Neural progenitor cell (in vitro differentiated cells): ENCODE data around the gene ZIC4. TPM values are rescaled to one million over a fixed set of nuclear protein-coding genes. Genes with fewer than 3 reads are reported as not detected.
A peak's percentile ranks its signal among the peaks of the same experiment; 100 is the strongest.

Experiments
- DNase-seq: peaks from one replicate; pipeline ENCODE4 v3.0.0-alpha.2; 2016; ENCODE audit warnings: low spot score
- H2AFZ ChIP-seq: fragments of 200-600 bp; sonication (generic); replicated peaks from 2 replicates; pipeline ENCODE4 v1.6.1; 2016; ENCODE audit warnings: antibody characterized with exemption
- H3F3A ChIP-seq: fragments of 200-600 bp; sonication (generic); 2 replicates; pipeline ENCODE4 v1.6.1; 2016; ENCODE audit warnings: antibody characterized with exemption, low read depth
- H3K27ac ChIP-seq: fragments of 200-600 bp; sonication (generic); 2 replicates; pipeline ENCODE4 v1.5.1; 2016; ENCODE audit warnings: mild to moderate bottlenecking
- H3K27me3 ChIP-seq: fragments of 200-600 bp; sonication (generic); 2 replicates; pipeline ENCODE4 v1.6.1; 2016; ENCODE audit warnings: mild to moderate bottlenecking, moderate library complexity
- H3K36me3 ChIP-seq: fragments of 200-600 bp; sonication (generic); 2 replicates; pipeline ENCODE4 v1.5.1; 2016
- H3K4me1 ChIP-seq: fragments of 200-600 bp; sonication (generic); 2 replicates; pipeline ENCODE4 v1.6.1; 2016; ENCODE audit warnings: mixed run types
- H3K4me2 ChIP-seq: fragments of 200-600 bp; sonication (generic); 2 replicates; pipeline ENCODE4 v1.6.1; 2016
- H3K4me3 ChIP-seq: fragments of 200-600 bp; sonication (generic); 2 replicates; pipeline ENCODE4 v1.5.1; 2016
- H3K79me2 ChIP-seq: fragments of 200-600 bp; sonication (generic); 2 replicates; pipeline ENCODE4 v1.6.1; 2016; ENCODE audit warnings: low read depth
- H3K9ac ChIP-seq: fragments of 200-600 bp; sonication (generic); 2 replicates; pipeline ENCODE4 v1.6.1; 2016
- H3K9me3 ChIP-seq: fragments of 200-600 bp; sonication (generic); 2 replicates; pipeline ENCODE4 v1.5.1; 2016; ENCODE audit warnings: low read depth
- H4K20me1 ChIP-seq: fragments of 200-600 bp; sonication (generic); 2 replicates; pipeline ENCODE4 v1.6.1; 2016; ENCODE audit warnings: low read depth
- H3K27ac Mint-ChIP-seq: 3 replicates; pipeline ENCODE4 v1.8.0; 2021; ENCODE audit warnings: mixed read lengths
- H3K27me3 Mint-ChIP-seq: 2 replicates; pipeline ENCODE4 v1.8.0; 2022; ENCODE audit warnings: low read depth, mild to moderate bottlenecking, inconsistent platforms, moderate library complexity, mixed read lengths; ENCODE audit not compliant: insufficient read depth
- H3K36me3 Mint-ChIP-seq: 3 replicates; pipeline ENCODE4 v1.8.0; 2021; ENCODE audit warnings: mixed read lengths
- H3K4me1 Mint-ChIP-seq: 3 replicates; pipeline ENCODE4 v1.8.0; 2021; ENCODE audit warnings: mixed read lengths
- H3K4me3 Mint-ChIP-seq: 3 replicates; pipeline ENCODE4 v1.8.0; 2021; ENCODE audit warnings: mild to moderate bottlenecking, moderate library complexity, mixed read lengths
- H3K9me3 Mint-ChIP-seq: 3 replicates; pipeline ENCODE4 v1.8.0; 2020; ENCODE audit warnings: mixed read lengths
- EZH2 ChIP-seq: fragments of 200-600 bp; sonication (generic); IDR thresholded peaks from 2 replicates; pipeline ENCODE4 v1.6.1; 2017; ENCODE audit warnings: antibody characterized with exemption, mild to moderate bottlenecking, moderate library complexity
- EZH2phosphoT487 ChIP-seq: fragments of 200-600 bp; sonication (generic); IDR thresholded peaks from 2 replicates; pipeline ENCODE4 v1.6.1; 2017; ENCODE audit warnings: antibody characterized with exemption
- total RNA-seq: library from RNA; depleted of rRNA; stranded (reverse); fragments of >200 nt; gene quantifications from 2 replicates; pipeline ENCODE4 v1.2.3, GENCODE V29; 2015; ENCODE audit warnings: low replicate concordance
- TF ChIP-seq, protein P1 (sequence below): fragments of 200-600 bp; sonication (generic); IDR thresholded peaks from 2 replicates; pipeline ENCODE4 v1.5.1; 2017; ENCODE audit warnings: antibody characterized with exemption, mild to moderate bottlenecking

ZIC4 gene
- total RNA-seq, 1 donor from 2014 or later = 0.64 TPM

DNA sequence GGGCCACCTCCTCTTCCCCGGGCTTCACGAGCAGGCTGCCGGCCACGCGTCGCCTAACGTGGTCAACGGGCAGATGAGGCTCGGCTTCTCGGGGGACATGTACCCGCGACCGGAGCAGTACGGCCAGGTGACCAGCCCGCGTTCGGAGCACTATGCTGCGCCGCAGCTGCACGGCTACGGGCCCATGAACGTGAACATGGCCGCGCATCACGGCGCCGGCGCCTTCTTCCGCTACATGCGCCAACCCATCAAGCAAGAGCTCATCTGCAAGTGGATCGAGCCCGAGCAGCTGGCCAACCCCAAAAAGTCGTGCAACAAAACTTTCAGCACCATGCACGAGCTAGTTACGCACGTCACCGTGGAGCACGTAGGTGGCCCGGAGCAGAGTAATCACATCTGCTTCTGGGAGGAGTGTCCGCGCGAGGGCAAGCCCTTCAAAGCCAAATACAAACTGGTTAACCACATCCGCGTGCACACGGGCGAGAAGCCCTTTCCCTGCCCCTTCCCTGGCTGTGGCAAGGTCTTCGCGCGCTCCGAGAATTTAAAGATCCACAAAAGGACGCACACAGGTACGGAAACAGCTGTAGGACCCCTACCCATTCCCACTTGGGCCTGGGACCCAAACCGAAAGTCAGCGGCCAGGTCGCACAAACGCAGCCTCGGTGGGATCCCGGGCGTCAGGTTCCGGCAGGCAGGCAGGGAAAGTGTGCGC lies 4.3 kb upstream of the ZIC4 start:
- peaks cover 100% of the 10 kb centered on the region for H3K27me3 ChIP-seq
- H3K4me1 ChIP-seq = peaks cover 16% of the 10 kb centered on the region
- Mint-ChIP-seq H3K36me3 (peaks cover 55% of the 10 kb centered on the region), H3K27me3 (peaks cover 60% of the 10 kb centered on the region), H3K4me1 (peaks cover 39% of the 10 kb centered on the region), H3K4me3 (peak overlapping the region; percentile 99), H3K27ac (peak overlapping the region; percentile 99), H3K9me3 (peaks cover 24% of the 10 kb centered on the region)
- H4K20me1 ChIP-seq = peaks cover 98% of the 10 kb centered on the region
- no peaks in the 10 kb centered on the region for H3K36me3 ChIP-seq
- H3K27ac ChIP-seq = no peak overlapping the region
- TF ChIP-seq EZH2 (peak; percentile 92), EZH2phosphoT487 (peak; percentile 92)
- TF ChIP-seq, protein P1, sequence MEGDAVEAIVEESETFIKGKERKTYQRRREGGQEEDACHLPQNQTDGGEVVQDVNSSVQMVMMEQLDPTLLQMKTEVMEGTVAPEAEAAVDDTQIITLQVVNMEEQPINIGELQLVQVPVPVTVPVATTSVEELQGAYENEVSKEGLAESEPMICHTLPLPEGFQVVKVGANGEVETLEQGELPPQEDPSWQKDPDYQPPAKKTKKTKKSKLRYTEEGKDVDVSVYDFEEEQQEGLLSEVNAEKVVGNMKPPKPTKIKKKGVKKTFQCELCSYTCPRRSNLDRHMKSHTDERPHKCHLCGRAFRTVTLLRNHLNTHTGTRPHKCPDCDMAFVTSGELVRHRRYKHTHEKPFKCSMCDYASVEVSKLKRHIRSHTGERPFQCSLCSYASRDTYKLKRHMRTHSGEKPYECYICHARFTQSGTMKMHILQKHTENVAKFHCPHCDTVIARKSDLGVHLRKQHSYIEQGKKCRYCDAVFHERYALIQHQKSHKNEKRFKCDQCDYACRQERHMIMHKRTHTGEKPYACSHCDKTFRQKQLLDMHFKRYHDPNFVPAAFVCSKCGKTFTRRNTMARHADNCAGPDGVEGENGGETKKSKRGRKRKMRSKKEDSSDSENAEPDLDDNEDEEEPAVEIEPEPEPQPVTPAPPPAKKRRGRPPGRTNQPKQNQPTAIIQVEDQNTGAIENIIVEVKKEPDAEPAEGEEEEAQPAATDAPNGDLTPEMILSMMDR = no peak
- H3K9ac ChIP-seq = no peak overlapping the region
- H2AFZ ChIP-seq = no peak overlapping the region
- peak overlapping the region; percentile 67 for H3K4me2 ChIP-seq
- peak; percentile 34 for DNase-seq
- H3F3A ChIP-seq = peaks cover 47% of the 10 kb centered on the region
- no peak overlapping the region for H3K4me3 ChIP-seq
- H3K9me3 ChIP-seq = no peaks in the 10 kb centered on the region
- no peaks in the 10 kb centered on the region for H3K79me2 ChIP-seq

DNA sequence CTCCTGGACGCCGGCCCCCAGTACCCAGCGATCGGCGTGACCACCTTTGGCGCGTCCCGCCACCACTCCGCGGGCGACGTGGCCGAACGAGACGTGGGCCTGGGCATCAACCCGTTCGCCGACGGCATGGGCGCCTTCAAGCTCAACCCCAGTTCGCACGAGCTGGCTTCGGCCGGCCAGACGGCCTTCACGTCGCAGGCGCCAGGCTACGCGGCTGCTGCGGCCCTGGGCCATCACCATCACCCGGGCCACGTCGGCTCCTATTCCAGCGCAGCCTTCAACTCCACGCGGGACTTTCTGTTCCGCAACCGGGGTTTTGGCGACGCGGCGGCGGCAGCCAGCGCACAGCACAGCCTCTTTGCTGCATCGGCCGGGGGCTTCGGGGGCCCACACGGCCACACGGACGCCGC lies 3.8 kb upstream of the ZIC4 start:
- peaks cover 42% of the 10 kb centered on the region for H3F3A ChIP-seq
- peaks cover 100% of the 10 kb centered on the region for H3K27me3 ChIP-seq
- H3K4me3 ChIP-seq = peak overlapping the region; percentile 37
- peaks cover 98% of the 10 kb centered on the region for H4K20me1 ChIP-seq
- Mint-ChIP-seq H3K36me3 (peaks cover 50% of the 10 kb centered on the region), H3K9me3 (peaks cover 24% of the 10 kb centered on the region), H3K27me3 (peaks cover 61% of the 10 kb centered on the region), H3K4me1 (peaks cover 39% of the 10 kb centered on the region), H3K27ac (no peak overlapping the region), H3K4me3 (peak overlapping the region; percentile 99)
- no peaks in the 10 kb centered on the region for H3K79me2 ChIP-seq
- peaks cover 19% of the 10 kb centered on the region for H3K4me1 ChIP-seq
- H3K27ac ChIP-seq = no peak overlapping the region
- H2AFZ ChIP-seq = no peak overlapping the region
- H3K36me3 ChIP-seq = no peaks in the 10 kb centered on the region
- peak overlapping the region; percentile 67 for H3K4me2 ChIP-seq
- TF ChIP-seq EZH2phosphoT487 = peak; percentile 97
- TF ChIP-seq, protein P1 = no peak
- TF ChIP-seq EZH2 = peak; percentile 83
- H3K9me3 ChIP-seq = no peaks in the 10 kb centered on the region
- peak; percentile 47 for DNase-seq
- H3K9ac ChIP-seq = no peak overlapping the region

GRCh38 chr3:147409143-147410115 lies 3.1 kb upstream of the ZIC4 start, which contains the start of gene ZIC1:
Gene ZIC1 (plus strand): TSS chr3:147409365. CDS start chr3:147410113, 748 bp downstream.
- Histone ChIP-seq H2AFZ (no peak within 1 kb of the TSS), H3K9ac (no peak within 1 kb of the TSS), H3K4me3 (peak within 1 kb of the TSS; percentile 37), H3K36me3 (no peaks in the 10 kb centered on the region), H3K27ac (no peak within 1 kb of the TSS), H3K27me3 (peaks cover 100% of the 10 kb centered on the region), H3F3A (peaks cover 44% of the 10 kb centered on the region), H3K4me2 (peak within 1 kb of the TSS; percentile 67), H4K20me1 (peaks cover 97% of the 10 kb centered on the region), H3K79me2 (no peaks in the 10 kb centered on the region), H3K4me1 (peaks cover 25% of the 10 kb centered on the region), H3K9me3 (no peaks in the 10 kb centered on the region)
- DNase-seq = peak; percentile 86
- H3K27me3 Mint-ChIP-seq = peaks cover 57% of the 10 kb centered on the region
- peaks cover 24% of the 10 kb centered on the region for H3K9me3 Mint-ChIP-seq
- H3K36me3 Mint-ChIP-seq = peaks cover 44% of the 10 kb centered on the region
- H3K4me3 Mint-ChIP-seq = peak within 1 kb of the TSS; percentile 99
- TF ChIP-seq, protein P1 = no peak
- TF ChIP-seq EZH2 = peak; percentile 9
- TF ChIP-seq EZH2phosphoT487 = peak; percentile 41
- H3K27ac Mint-ChIP-seq = peak within 1 kb of the TSS; percentile 100
- peaks cover 40% of the 10 kb centered on the region for H3K4me1 Mint-ChIP-seq
